Measurements from ENCODE around the gene MAST1.
"Not testable (repeated sequence)": the region's sequence is repeated elsewhere in the genome, so short reads cannot be mapped to it uniquely, and the experiment has no call there.

Gene MAST1

GRCh38 chr19:12841094-12841493 is 2.8 kb downstream of the MAST1 start:
- DNase-seq = no peak

GRCh38 chr19:12842511-12842910 is 4.2 kb downstream of the MAST1 start:
- no peak for DNase-seq

- DNase-seq = no peak
These were observed 5.0 kb downstream of the MAST1 start for GRCh38 chr19:12843328-12843727.

GRCh38 chr19:12843999-12844732 is 5.9 kb downstream of the MAST1 start:
- peak; percentile 57 for DNase-seq

DNA sequence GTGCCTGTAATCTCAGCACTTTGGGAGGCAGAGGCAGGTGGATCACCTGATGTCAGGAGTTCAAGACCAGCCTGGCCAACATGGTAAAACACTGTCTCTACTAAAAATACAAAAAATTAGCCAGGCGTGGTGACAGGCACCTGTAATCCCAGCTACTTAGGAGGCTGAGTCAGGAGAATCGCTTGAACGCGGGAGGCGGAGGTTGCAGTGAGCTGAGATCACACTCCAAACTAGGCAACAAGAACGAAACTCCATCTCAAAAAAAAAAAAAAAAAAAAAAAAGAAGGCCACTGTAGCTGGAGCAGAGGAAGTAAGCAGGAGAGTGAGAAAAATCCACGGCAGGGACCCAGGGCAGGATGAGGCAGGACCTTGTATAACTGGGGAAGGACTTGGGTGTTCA is 8.3 kb downstream of the MAST1 start:
- not testable (repeated sequence) for DNase-seq

DNA sequence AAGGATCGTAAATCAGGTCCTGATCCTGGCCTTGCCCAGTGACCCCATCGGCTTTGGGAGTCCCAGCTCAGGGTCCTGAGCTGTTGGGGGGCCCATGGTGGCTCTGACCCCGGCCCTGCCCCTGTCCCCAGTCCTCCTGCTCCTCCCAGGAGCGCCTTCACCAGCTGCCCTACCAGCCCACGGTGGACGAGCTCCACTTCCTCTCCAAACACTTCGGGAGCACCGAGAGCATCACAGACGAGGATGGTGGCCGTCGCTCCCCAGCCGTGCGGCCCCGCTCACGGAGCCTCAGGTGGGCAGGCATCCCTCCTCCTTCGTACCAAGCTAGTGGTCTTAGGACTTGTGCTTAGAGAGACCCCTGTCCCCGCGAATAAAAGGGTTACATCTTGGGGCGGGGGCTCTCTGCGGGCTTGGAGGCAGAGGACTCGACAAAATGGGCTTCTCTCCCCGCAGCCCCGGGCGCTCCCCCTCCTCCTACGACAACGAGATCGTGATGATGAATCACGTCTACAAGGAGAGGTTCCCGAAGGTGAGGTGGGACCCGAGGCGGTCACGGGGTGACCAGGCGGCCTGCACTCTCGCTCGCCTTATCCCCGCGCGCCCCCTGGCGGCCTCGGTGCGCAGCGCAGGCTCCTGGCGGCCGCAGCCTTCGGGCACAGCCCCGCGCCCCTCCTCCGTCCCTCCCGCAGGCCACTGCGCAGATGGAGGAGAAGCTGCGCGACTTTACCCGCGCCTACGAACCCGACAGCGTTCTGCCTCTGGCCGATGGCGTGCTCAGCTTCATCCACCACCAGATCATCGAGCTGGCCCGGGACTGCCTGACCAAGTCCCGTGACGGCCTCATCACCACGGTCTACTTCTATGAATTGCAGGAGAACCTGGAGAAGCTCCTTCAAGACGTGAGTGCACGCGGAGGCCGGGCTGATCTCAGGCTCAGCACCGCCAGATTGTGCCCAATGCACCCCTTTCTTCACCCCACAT is 9.1 kb downstream of the MAST1 start:
- DNase-seq = peak; percentile 88

- DNase-seq = no peak
These were observed 18.3 kb downstream of the MAST1 start for GRCh38 chr19:12856653-12857052.

DNA sequence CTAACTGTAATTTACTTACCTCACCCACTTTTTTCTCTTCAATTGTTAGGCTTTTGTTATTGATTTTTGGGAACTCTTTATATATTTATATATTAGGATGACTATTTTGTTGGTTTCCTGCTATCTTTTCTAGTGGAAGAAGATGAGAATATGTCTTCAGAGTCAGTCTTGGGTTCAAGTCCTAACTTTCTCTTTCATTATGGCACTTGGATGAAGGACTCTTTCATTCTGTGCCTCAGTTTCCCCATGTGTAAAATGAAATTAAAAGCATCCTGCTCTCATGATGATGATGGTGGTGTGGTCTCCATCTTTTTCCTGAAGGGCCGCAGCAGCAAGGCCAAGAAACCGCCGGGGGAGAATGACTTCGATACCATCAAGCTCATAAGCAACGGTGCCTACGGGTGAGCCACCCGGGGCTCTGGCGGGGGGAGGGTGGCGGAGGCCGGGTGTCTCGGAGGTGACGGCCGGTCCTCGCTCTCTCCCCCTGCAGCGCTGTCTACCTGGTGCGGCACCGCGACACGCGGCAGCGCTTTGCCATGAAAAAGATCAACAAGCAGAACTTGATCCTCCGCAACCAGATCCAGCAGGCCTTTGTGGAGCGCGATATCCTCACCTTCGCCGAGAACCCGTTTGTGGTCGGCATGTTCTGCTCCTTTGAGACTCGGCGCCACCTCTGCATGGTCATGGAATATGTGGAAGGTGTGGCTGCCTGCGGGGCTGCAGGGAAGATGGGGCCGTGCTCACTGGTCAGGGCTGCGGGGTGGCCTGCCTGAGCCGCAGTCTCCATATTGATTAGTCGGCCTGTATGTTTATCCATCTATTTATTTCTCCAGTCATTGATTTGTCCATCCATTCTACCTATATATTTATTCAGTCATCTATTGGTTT is 20.0 kb downstream of the MAST1 start:
- DNase-seq = no peak

GRCh38 chr19:12859546-12859945 is 21.2 kb downstream of the MAST1 start:
- no peak for DNase-seq

- no peak for DNase-seq
These were observed 25.8 kb downstream of the MAST1 start for GRCh38 chr19:12864143-12864542.

GRCh38 chr19:12864721-12865715 is 26.7 kb downstream of the MAST1 start:
- DNase-seq = no peak

- DNase-seq = no peak
These were observed 27.6 kb downstream of the MAST1 start for GRCh38 chr19:12865746-12866415.

DNA sequence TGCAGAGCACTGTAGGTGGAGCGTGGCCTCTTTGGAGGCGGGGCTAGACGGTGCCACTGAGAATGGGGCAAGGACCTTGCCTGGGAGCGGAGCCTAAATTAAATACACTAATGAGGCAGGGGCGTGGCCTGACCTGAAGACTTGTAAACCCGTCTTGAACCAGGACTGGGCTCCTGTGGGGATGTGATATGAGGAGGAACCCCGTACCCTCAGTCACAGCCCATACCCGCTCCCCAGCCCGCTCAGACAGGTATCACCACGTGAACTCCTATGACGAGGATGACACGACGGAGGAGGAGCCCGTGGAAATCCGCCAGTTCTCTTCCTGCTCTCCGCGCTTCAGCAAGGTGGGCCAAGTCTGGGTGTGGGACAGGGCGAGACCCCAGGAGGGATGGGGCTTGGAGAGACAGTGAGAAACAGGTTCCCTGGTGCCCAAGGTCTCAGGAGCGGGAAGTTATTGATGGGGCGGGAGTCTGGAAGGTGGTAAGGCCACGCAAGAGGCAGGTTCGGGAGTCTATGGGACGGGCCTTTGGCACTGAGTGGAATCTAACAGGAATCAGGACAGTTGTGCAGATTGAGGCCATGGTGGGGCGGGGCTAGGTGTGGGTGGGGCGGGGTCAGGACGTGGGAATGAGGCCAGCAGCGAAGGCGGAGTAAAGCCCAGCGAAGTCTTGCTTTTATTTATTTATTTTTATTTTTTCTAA is 28.3 kb downstream of the MAST1 start:
- DNase-seq = no peak

GRCh38 chr19:12867120-12868099 is 29.1 kb downstream of the MAST1 start:
- DNase-seq = peak; percentile 60

DNA sequence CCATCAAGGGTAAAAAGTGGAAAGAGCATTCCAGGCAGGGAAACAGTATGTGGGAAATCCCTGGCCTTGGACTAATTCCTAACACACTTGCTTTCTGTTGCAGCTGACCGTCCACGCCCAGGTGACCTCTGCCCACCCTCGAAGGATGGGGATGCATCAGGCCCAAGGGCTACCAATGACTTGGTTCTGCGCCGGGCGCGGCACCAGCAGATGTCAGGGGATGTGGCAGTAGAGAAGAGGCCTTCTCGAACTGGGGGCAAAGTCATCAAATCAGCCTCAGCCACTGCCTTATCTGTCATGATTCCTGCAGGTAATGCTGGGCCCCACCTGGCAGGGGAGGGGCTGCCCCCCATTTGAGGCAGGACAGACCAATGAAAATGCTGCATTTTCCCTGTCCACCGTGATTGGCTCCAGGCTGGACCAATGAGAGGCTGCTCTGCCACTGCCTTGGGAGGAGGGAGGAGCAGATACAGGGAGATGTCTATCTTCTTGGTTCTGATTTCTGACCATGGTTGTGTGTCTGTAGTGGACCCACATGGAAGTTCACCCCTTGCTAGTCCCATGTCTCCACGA is 30.3 kb downstream of the MAST1 start:
- no peak for DNase-seq

- DNase-seq = no peak
These were observed 33.4 kb downstream of the MAST1 start for GRCh38 chr19:12871681-12872080.

- DNase-seq = no peak
These were observed 33.9 kb downstream of the MAST1 start for GRCh38 chr19:12872255-12872654.

Measured in suppressor macrophage treated with lipopolysaccharide for 4 hours (primary cell).